BJ (cell line): ENCODE measurements around the gene CD52. TPM values are rescaled to one million over a fixed set of nuclear protein-coding genes. Genes with fewer than 3 reads are reported as not detected.

Experiments used
- CTCF ChIA-PET: fragments of 350-600 bp; formaldehyde crosslinking; extraction: SDS; loops from one replicate; lab custom pipeline; 2021; ENCODE audit warnings: antibody characterized with exemption, inconsistent platforms; lab: Yijun Ruan, JAX
- POLR2A ChIA-PET: fragments of 300-600 bp; sonication (Branson Sonifier 250); formaldehyde crosslinking; extraction: SDS; loops from one replicate; lab custom pipeline; 2021; ENCODE audit warnings: antibody characterized with exemption; lab: Charles Lee
- DNase-seq: peaks from one replicate; pipeline ENCODE4 v3.0.0-alpha.2; 2011; ENCODE audit warnings: low read depth
- H3K27me3 ChIP-seq: 2 replicates; pipeline ENCODE4 v1.6.0; 2011; ENCODE audit warnings: low read length; ENCODE audit not compliant: control insufficient read depth, insufficient read depth
- H3K36me3 ChIP-seq: 2 replicates; pipeline ENCODE4 v1.5.1; 2011; ENCODE audit warnings: low read length; ENCODE audit not compliant: control insufficient read depth, insufficient read depth
- H3K4me3 ChIP-seq: 2 replicates; pipeline ENCODE4 v1.5.1; 2011; ENCODE audit warnings: low read depth, mild to moderate bottlenecking, control low read depth, low read length
- CTCF ChIP-seq: IDR thresholded peaks from 2 replicates; pipeline ENCODE4 v1.5.1; 2011; ENCODE audit warnings: low read depth, mild to moderate bottlenecking, control low read depth, inconsistent platforms, low read length, moderate library complexity; ENCODE audit not compliant: insufficient read depth
- polyA plus RNA-seq: library from polyadenylated mRNA; depleted of rRNA; stranded (reverse); fragments of >200 nt; gene quantifications from 2 replicates; pipeline ENCODE4 v1.2.3, GENCODE V29; 2011

Gene CD52
- polyA plus RNA-seq, 1 experiment: not detected

GRCh38 chr1:26354972-26355371 lies 37.2 kb downstream of the CD52 start:
- Histone ChIP-seq H3K27me3 (peaks cover 7% of the 10 kb centered on the region), H3K4me3 (no peak overlapping the region), H3K36me3 (no peaks in the 10 kb centered on the region)
- POLR2A ChIA-PET: no interaction called here
- no peak for DNase-seq
- TF ChIP-seq CTCF: no peak
- CTCF ChIA-PET: interaction anchor here (1.2 to 2.5 kb wide), 3 partner anchors 9 to 186 kb away, joined by 4 to 19 read pairs (median 5); partner anchors contain the start of genes C1orf232 and ZNF593

DNA sequence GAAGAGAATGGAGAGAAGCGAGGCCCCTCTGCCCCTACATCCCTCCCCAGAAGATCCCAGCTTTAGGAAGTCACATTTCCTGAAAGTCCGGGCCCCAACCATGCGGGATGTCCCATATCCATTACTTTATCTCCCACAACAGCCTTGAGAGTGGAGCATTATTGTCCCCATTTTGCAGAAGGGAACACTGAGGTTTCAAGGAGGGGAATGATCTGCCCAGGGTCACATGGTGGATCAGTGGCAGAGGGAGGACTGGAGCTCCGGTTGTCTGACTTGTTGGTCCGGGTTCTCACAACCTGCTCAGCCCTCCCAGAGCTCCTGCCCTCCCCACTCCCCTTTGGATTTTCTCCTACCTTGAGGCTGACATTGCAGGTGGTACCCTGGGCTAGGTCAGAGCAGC lies 38.3 kb downstream of the CD52 start:
- DNase-seq: no peak
- ChIA-PET POLR2A (no interaction called here), CTCF (interaction anchor here (1.3 kb wide), 1 partner anchor 71 kb away, joined by 3 read pairs; no protein-coding TSS in a partner anchor)
- H3K36me3 ChIP-seq: no peaks in the 10 kb centered on the region
- TF ChIP-seq CTCF: no peak
- H3K4me3 ChIP-seq: no peak overlapping the region
- peaks cover 15% of the 10 kb centered on the region for H3K27me3 ChIP-seq

DNA sequence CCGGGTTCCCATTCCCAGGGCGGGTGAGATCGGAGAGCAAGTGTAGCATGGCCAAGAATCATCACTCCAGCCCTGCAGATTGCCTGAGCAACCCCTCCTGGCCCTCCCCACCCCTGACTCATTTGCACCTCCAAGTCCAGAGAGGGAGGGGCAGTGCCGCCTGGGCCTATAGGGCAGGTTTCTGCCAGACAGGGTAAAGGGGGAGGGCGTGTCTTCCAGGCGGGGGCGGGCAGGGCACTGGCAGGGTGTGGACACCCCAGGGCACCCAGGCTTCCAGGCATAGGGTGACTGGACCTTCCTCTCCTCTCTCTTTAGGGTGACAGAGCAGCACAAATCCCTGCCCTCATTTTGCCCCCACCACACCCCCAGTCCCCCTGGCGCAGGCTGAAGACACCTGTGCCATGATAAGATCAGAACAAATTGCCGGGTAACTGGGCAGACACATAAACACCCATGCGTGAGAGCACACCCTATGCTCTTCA lies 39.4 kb downstream of the CD52 start:
- CTCF ChIA-PET: interaction anchor here (1.3 to 2.3 kb wide), 2 partner anchors 36 to 72 kb away, joined by 3 to 9 read pairs; no protein-coding TSS in a partner anchor
- POLR2A ChIA-PET: no interaction called here
- TF ChIP-seq CTCF: no peak
- no peak for DNase-seq
- Histone ChIP-seq H3K27me3 (peaks cover 22% of the 10 kb centered on the region), H3K36me3 (no peaks in the 10 kb centered on the region), H3K4me3 (no peak overlapping the region)

DNA sequence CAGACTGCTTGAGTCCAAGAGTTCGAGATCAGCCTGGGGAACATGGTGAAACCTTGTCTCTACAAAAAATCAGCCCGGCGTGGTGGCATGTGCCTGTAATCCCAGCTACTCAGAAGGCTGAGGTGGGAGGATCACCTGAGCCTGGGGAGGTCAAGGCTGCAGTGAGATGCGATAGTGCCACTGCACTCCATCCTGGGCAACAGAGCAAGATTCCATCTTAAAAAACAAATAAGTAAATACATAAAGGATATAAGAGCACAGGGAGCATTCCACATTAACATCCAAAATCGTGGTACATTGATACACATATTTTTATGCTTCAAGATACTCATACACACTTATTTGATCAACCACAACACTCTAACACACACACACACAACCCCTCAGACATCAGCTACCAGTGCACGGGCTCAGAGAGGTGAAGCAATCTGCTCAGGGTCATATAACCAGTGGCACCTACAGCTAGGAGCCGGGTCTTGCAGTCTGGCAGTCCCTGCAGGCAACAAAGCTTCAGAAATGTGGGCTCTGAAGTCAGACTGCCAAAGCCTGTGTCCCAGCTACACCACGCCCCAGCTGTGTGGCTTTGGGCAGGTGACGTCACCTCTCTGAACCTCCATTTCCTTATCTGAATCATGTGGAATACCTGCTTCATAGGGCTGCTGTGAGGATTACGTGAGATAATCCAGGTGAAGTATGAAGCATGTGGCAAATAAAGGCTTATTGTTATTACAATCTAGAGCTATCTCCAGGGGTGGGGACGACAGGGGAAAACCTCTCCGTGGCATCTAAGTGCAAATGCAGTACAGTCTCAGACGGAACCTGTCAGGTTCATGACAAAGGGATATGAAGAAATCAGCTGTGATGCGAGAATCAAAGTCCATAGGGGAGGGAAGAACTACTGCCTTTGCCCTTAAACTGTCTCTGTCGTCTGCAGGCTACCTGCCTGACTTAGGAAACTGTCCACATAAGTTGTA lies 40.9 kb downstream of the CD52 start:
- Histone ChIP-seq H3K4me3 (no peak overlapping the region), H3K36me3 (no peaks in the 10 kb centered on the region), H3K27me3 (peaks cover 25% of the 10 kb centered on the region)
- ChIA-PET POLR2A (no interaction called here), CTCF (interaction anchor here (0.5 to 2.3 kb wide), 3 partner anchors 37 to 111 kb away, joined by 3 to 9 read pairs (median 3); no protein-coding TSS in a partner anchor)
- no peak for TF ChIP-seq CTCF
- no peak for DNase-seq
